Kasumi-1 (cell line): ENCODE measurements around the gene TMEM171.
A peak's percentile ranks its signal among the peaks of the same experiment; 100 is the strongest.

Experiments used
- DNase-seq, 2 experiments: peaks; one replicate each; lab custom pipeline; 2025; lab: John Stamatoyannopoulos, UW

Gene TMEM171

GRCh38 chr5:73152411-73153388 lies 32.3 kb downstream of the TMEM171 start:
- no peak for DNase-seq

DNA sequence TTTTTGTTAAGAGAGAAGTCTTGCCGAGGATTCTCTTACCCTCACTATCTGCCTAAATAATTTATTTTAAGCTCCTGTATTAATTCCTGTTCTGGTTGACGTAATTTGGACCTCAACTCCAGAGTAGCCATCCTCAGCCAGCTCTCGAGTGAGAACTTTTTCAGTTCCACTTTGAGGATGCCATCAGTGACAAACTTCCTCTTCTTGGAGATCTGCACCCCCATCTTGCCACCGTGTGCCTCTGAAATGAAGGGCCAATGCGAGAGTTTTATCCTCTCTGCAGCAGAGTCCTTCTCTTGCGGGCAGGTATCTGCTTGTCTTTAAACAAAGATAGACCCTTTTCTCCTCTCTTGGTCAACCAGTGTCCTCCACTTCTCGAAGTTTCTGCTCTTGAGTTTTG lies 33.1 kb downstream of the TMEM171 start:
- DNase-seq: no peak

DNA sequence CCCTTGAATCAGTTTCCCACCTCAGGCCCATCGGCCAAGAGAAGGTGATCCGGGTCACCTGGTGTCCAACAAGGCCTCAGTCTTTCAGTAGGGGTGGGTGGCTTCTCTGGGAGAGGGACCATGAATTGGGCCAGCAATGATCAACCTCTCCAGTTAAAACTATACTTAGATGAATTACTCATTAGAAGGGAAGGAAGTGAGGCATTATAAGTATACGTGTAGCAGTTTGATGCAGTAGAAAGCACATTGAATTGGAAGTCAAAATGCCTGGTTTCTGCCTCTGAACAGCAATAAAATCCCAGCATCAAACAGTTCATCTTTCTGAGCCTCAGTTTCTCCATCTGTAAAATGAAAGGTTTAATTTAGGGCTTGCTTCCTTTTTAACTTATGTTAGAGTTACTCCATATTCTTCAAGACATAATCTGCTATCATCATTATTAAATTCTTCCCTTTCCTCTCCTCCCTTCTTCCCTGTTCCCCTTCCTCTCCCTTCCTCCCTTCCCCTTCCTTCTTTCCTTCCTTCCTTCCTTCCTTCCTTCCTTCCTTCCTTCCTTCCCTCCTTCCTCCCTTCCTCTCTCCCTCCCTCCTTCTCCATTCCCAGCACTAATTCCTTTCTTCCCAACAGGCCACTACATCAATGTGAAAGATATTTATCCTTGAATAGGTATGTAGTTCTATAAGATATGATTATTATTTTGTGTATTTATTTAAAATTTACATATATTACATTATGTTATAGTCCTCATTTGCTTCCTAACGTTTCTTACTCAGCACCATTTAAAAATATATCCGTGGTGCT lies 34.0 kb downstream of the TMEM171 start:
- no peak for DNase-seq

DNA sequence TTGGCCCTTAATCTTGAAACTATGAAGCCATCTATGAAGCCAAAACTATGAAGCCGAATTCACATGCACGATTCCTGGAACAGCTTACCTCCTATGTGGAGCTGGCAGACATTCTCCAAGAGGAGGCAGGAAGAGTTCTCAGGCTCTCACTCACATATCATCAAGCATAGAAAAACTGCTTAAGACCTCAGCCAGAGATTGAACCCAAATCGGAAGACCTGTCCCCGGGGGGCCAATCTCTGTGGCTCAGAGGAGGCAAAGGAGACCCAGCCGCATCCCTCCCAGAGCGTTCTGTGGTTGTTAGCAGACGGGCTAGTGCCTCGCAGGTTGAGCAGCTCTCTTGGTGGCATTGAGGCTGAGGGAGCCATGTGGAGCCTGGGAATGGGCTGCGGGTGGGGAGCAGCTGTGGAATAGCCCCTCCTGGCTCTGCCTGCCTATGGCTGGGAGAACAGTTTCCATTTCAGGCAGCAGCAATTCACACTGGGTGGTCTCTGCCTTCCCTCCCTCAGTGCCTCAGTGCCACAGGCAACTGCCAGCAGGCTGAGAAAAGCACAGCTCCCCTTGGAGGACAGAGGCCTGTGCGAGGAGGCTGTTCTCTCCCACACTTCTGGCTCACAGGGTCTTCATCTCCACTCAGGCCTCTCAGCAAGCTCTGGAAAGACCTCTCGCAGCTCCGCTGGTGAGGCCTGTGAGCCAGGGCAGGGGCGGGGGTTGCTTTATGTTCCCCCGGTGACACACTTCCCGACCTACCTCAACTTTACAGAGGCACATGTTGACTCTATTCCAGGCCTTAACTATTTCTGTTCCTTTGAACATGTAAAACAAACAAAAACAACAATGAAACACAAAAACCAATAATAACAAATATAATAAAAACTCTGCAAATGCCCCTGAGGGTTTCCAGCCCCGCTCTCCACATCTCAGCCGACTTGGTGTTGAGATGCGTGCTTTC lies 35.2 kb downstream of the TMEM171 start:
- no peak for DNase-seq

DNA sequence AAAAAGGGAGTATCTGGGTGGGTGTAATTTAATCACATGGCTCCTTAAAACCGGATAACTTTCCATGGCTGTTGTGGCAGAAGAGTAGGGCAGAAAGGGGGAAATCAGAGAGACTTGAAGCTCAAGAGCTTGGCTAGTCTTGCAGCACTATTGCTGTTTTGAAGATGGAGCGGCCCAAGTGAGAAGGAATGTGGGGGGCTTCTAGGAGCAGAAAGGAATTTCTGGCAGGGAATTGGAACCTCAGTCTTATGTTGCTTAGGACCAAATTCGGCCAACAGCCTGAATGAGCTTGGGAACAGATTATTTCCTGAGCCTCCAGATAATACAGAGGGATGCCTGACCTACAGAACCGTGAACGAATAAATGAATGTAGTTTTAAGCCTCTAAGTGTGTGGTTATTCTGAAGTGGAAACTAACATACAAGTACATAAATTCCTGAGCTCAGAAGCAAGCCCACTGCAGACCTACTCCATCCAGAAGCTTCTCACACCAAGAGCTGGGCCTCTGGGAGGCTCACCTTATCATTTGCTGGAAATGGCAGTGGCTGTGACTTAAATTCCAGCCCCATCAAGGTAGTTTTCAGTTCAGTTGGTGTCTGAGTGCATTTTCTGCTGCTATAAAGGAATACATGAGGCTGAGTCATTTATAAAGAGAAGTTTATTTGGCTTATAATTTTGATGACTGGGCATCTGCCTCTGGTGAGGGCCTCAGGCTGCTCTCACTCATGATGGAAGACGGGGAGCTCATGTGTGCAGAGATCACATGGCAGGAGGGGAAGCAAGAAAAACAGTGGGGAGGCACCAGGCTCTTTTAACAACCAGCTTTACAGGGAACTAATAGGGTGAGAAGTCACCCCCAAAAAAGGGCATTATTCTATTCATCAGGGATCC lies 37.3 kb downstream of the TMEM171 start:
- no peak for DNase-seq

DNA sequence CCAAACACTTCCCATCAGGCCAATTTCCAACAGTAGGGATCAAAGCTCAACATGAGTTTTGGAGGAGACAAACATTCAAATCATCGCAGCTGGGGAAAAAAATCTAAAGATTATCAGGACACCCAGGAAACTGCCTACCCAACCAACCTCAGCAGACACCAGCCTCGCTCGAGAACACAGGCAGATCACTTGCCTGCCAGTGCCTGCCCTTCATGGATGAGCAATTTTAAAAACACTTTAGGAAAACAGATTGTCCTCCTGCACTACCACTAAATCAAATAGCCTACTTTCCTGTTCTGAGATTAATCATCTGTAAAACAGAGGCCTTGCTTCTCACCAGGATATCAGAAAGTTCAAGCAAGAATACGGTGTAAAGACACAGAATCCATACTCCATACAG lies 37.9 kb downstream of the TMEM171 start:
- no peak for DNase-seq

- DNase-seq: peak; percentile 21 to 39
These were observed 39.9 kb downstream of the TMEM171 start for GRCh38 chr5:73160239-73160671.

DNA sequence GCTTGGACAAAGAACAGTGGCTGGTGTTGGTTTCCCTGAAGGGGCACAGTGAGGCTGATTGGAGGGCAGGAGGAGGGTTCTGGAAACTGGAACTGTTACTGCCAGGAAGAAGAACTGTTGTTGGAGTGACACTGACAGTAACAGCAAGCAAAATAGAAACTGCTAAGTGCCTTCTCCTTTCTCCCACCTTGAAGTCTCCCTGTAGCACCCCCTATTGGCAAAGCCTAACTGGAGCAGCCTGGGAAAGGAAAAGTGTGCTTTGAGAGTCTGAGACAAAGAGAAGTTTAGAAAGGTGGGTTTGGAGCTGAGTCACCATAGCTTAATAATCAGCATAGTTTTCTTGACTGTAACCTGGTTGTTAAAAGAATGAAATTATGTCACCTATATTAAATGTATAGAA lies 50.1 kb downstream of the TMEM171 start:
- peak; percentile 54 to 58 for DNase-seq

GRCh38 chr5:73171495-73171894 lies 51.1 kb downstream of the TMEM171 start:
- DNase-seq: no peak

DNA sequence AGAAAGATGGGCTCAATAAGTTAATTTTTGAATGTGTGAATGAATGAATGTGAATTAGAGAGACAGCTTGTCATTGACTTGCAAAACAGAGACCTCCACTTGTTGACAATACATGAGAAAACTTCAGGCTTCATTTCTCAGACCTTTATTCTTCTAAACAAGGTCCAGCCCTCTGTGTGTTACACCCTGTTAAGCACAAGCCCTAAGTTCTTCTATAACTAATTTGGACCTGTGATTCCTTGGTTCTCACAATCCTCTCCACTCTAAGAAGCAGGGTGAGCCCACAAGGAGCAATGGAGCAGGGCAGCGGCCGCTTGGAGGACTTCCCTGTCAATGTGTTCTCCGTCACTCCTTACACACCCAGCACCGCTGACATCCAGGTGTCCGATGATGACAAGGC lies 52.6 kb downstream of the TMEM171 start, which contains the start of gene TMEM174:
Gene TMEM174, plus strand, starts transcription at position 243 of the 400 bp plus-strand sequence. Its CDS starts 51 bp downstream, at position 294.
- DNase-seq: no peak

- DNase-seq: no peak
These were observed 53.9 kb downstream of the TMEM171 start for GRCh38 chr5:73174100-73174815.

- DNase-seq: no peak
These were observed 55.9 kb downstream of the TMEM171 start for GRCh38 chr5:73176250-73176649.

DNA sequence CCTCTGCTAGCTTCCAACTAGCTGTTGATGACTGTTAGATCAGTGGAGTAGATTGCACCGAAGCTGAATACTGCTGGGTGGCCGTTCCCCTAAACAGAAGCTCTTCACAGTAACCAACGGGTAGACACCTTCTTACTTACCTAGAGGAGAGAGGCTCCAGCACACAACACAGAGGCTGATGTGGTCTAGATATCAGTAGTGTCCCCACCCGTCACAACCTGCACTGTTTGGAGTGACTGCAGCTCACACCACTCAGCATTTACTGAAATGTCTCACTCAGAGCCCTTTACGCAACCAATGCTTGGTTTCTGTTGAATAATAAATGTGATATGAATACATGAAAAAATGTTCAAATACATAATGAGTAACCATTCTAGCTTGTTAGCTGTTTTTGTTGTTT lies 57.9 kb downstream of the TMEM171 start:
- DNase-seq: no peak

GRCh38 chr5:73179730-73180129 lies 59.4 kb downstream of the TMEM171 start:
- no peak for DNase-seq

DNA sequence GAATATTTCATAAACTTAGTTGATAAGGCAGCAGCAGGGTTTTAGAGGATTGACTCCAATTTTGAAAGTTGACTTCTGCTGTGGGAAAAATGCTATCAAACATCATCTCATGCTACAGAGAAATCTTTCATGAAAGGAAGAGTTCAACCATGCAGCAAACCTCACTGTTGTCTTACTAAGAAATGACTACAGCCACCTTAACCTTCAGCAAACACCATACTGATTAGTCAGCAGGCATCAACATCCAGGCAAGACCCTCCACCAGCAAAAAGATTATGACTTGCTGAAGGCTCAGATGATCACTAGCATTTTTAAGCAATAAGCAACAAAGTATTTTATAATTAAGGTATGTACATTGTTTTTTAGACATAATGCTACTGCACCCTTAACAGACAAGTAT lies 60.2 kb downstream of the TMEM171 start:
- no peak for DNase-seq
